Esophagus muscularis mucosa (tissue), 4 donors: ENCODE measurements around the gene BRIX1. TPM values are rescaled to one million over a fixed set of nuclear protein-coding genes. Genes with fewer than 3 reads are reported as not detected.

Experiments
- DNase-seq: peaks from one replicate; pipeline ENCODE4 v3.0.0-alpha.2; 2017; ENCODE audit errors: extremely low spot score
- H3K27ac ChIP-seq, 4 donors: fragments of 200-600 bp; sonication (generic); replicated peaks in 1 of 4; 1 replicate in 3 of 4; 2 replicates in 1 of 4; pipeline ENCODE4 v1.5.1; 2016 to 2019; ENCODE audit warnings: mild to moderate bottlenecking in 1 of 4
- H3K27me3 ChIP-seq, 4 donors: fragments of 200-600 bp; sonication (generic); one replicate each; pipeline versions ENCODE4 v1.5.1 to v1.6.0; 2016 to 2019
- H3K36me3 ChIP-seq, 4 donors: fragments of 200-600 bp; sonication (generic); one replicate each; pipeline ENCODE4 v1.5.1; 2016 to 2019
- H3K4me1 ChIP-seq, 4 donors: fragments of 200-600 bp; sonication (generic); one replicate each; pipeline ENCODE4 v1.5.1; 2016 to 2019
- H3K4me3 ChIP-seq, 4 donors: fragments of 200-600 bp; sonication (generic); 1 replicate in 2 of 4; 2 replicates in 2 of 4; pipeline ENCODE4 v1.5.1; 2016 to 2019; ENCODE audit warnings: mild to moderate bottlenecking in 4 of 4, moderate library complexity in 1 of 4
- H3K9me3 ChIP-seq, 4 donors: fragments of 200-600 bp; sonication (generic); 1 replicate in 3 of 4; 2 replicates in 1 of 4; pipeline ENCODE4 v1.5.1; 2016 to 2019
- CTCF ChIP-seq, 3 experiments: fragments of 200-600 bp in 2 of 3; fragments of 450-650 bp in 1 of 3; sonication (generic) in 2 of 3; IDR thresholded peaks; one replicate each; pipeline ENCODE4 v1.5.1; 2017 to 2019; ENCODE audit warnings: antibody characterized with exemption in 3 of 3, mild to moderate bottlenecking in 2 of 3, moderate library complexity in 1 of 3
- EP300 ChIP-seq: sonication (generic); formaldehyde crosslinking; IDR thresholded peaks from one replicate; pipeline ENCODE4 v1.6.1; 2017; ENCODE audit warnings: antibody characterized with exemption
- POLR2A ChIP-seq: fragments of 450-650 bp; IDR thresholded peaks from one replicate; pipeline ENCODE4 v1.6.1; 2017; ENCODE audit warnings: antibody characterized with exemption, moderate library complexity, mild to moderate bottlenecking, low read depth
- POLR2AphosphoS5 ChIP-seq, 2 donors: sonication (generic); formaldehyde crosslinking; IDR thresholded peaks; one replicate each; pipeline ENCODE4 v1.6.1; 2017; ENCODE audit warnings: antibody characterized with exemption in 2 of 2
- WGBS: methylation state at CpG from one replicate; pipeline ENCODE4 v1.1.5; 2018; 5-methylcytosine and 5-hydroxymethylcytosine counted together
- intact Hi-C: fragments of 100-400 bp; cut with DNase I; formaldehyde crosslinking; loops from one replicate; pipeline ENCODE4 v1.15.1; 2023
- total RNA-seq, 4 donors: library from RNA; depleted of rRNA; stranded (reverse); fragments of >200 nt; gene quantifications; one replicate each; pipeline versions ENCODE4 v1.1.0 to v1.2.1, GENCODE V29; 2016

Gene BRIX1
- total RNA-seq, 4 donors from 2014 or later = 18.4 to 31.8 (median 19.8) TPM

GRCh38 chr5:34869256-34869655 lies 46.3 kb upstream of the BRIX1 start:
- no peak for TF ChIP-seq POLR2AphosphoS5 (IDR thresholded peaks at IDR 0.05)
- TF ChIP-seq POLR2A = no peak
- TF ChIP-seq EP300 = no peak
- TF ChIP-seq CTCF (IDR thresholded peaks at IDR 0.05) = no peak
- Histone ChIP-seq H3K36me3 (no peaks in the 10 kb centered on the region), H3K9me3 (no peaks in the 10 kb centered on the region), H3K27me3 (no peaks in the 10 kb centered on the region), H3K4me1 (no peaks in the 10 kb centered on the region), H3K27ac (no peak overlapping the region), H3K4me3 (no peak overlapping the region)
- WGBS = 83% methylated on average over 1 of the region's 1 CpG
- no peak for DNase-seq
- intact Hi-C loops = no loop called here

DNA sequence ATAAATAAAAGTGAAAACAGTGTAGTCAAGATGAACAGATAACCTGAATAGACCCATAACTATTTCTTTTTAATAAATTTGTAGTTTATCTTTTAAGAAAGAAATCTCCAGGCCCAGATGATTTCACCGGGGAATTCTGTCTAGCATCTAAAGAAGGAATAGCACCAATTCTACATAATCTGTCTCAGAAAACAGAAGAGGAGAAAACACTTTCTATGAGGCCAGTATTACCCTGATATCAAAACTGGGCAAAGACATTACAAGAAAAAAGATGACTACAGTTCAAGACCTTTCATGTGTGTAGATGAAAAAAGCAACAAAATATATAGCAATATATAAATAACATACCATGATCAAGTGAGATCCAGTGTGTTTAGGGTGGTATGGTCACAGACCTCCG lies 45.1 kb upstream of the BRIX1 start:
- DNase-seq = no peak
- Histone ChIP-seq H3K4me1 (no peaks in the 10 kb centered on the region), H3K4me3 (no peak overlapping the region), H3K36me3 (no peaks in the 10 kb centered on the region), H3K9me3 (no peaks in the 10 kb centered on the region), H3K27ac (no peak overlapping the region), H3K27me3 (no peaks in the 10 kb centered on the region)
- WGBS = 95% methylated on average over 2 of the region's 2 CpGs
- intact Hi-C loops = no loop called here
- TF ChIP-seq EP300 = no peak
- no peak for TF ChIP-seq POLR2A
- no peak for TF ChIP-seq CTCF (IDR thresholded peaks at IDR 0.05)
- TF ChIP-seq POLR2AphosphoS5 (IDR thresholded peaks at IDR 0.05) = no peak

- Histone ChIP-seq H3K27me3 (no peaks in the 10 kb centered on the region), H3K27ac (no peak overlapping the region), H3K36me3 (no peaks in the 10 kb centered on the region), H3K9me3 (peaks cover 0 to 8% (median 7%) of the 10 kb centered on the region in 4 donors), H3K4me3 (no peak overlapping the region), H3K4me1 (no peaks in the 10 kb centered on the region)
- no peak for DNase-seq
- TF ChIP-seq CTCF (IDR thresholded peaks at IDR 0.05) = no peak
- TF ChIP-seq POLR2AphosphoS5 (IDR thresholded peaks at IDR 0.05) = no peak
- TF ChIP-seq EP300 = no peak
- TF ChIP-seq POLR2A = no peak
- intact Hi-C loops = no loop called here
Observed at GRCh38 chr5:34876275-34876674, 39.2 kb upstream of the BRIX1 start.

DNA sequence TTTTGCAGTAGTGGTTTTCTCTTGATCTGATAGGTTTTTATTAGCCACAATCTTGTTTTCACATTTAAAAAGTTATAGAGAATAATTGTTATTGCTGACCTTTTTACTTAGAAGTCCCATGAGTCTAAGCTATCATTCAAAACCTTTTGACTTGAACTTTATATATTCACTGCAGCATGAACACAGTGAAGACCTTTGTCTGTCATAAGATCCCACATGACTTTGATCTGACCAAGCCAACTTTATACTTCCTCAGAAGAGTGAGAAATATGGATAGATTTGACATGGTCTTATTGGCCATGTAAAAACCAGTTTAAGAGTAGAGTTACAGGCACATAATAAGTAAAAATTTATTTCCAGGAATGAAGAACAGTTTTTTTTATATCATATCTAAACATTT lies 34.3 kb upstream of the BRIX1 start:
- intact Hi-C loops = no loop called here
- TF ChIP-seq EP300 = no peak
- no peak for TF ChIP-seq CTCF (IDR thresholded peaks at IDR 0.05)
- no peak for TF ChIP-seq POLR2A
- no peak for TF ChIP-seq POLR2AphosphoS5 (IDR thresholded peaks at IDR 0.05)
- H3K4me3 ChIP-seq = no peak overlapping the region
- DNase-seq = no peak
- H3K9me3 ChIP-seq = peaks cover 0 to 7% (median 2%) of the 10 kb centered on the region in 4 donors
- no peak overlapping the region for H3K27ac ChIP-seq
- no peaks in the 10 kb centered on the region for H3K4me1 ChIP-seq
- no peaks in the 10 kb centered on the region for H3K27me3 ChIP-seq
- no peaks in the 10 kb centered on the region for H3K36me3 ChIP-seq

GRCh38 chr5:34886392-34887119 lies 29.0 kb upstream of the BRIX1 start:
- Histone ChIP-seq H3K27ac (no peak overlapping the region), H3K27me3 (no peaks in the 10 kb centered on the region), H3K36me3 (no peaks in the 10 kb centered on the region), H3K9me3 (no peaks in the 10 kb centered on the region), H3K4me3 (no peak overlapping the region), H3K4me1 (no peaks in the 10 kb centered on the region)
- WGBS = 90% methylated on average over 3 of the region's 3 CpGs
- no peak for TF ChIP-seq EP300
- TF ChIP-seq CTCF (IDR thresholded peaks at IDR 0.05) = no peak
- TF ChIP-seq POLR2AphosphoS5 (IDR thresholded peaks at IDR 0.05) = no peak
- no peak for TF ChIP-seq POLR2A
- no peak for DNase-seq
- intact Hi-C loops = no loop called here
